Heart left ventricle (tissue), 13 donors: ENCODE measurements around the gene NLRP9.

ENCODE experiments used
- CTCF ChIP-seq, 12 donors: fragments of 200-600 bp; sonication (generic) in 4 of 12; IDR thresholded peaks; one replicate each; pipeline versions ENCODE4 v1.5.0 to v1.8.0; 2018 to 2022; ENCODE audit warnings: antibody characterized with exemption in 12 of 12, mild to moderate bottlenecking in 5 of 12
- POLR2A ChIP-seq, 2 donors: fragments of 450-650 bp; IDR thresholded peaks; one replicate each; pipeline ENCODE4 v1.6.1; 2017; ENCODE audit warnings: antibody characterized with exemption in 2 of 2, mild to moderate bottlenecking in 2 of 2, moderate library complexity in 2 of 2
- donor health status: ischemic (EF 13 %, LVEDD 7.1; RV severe dilation, severe dysfunction).
- donor health status: DM: no; HTN: yes; CAD: no.
- donor health status: DM: no; HTN: no; CAD: no.
- donor health status: ischemic (EF 25% LVEDD 6.9; RV normal size, moderate dysfunction).
- donor health status: ischemic (EF 25% LVEDD 5.7; RV mildly dilated, moderate dysfunction).
- donor health status: ischemic (EF 35%, LVEDD 5.7; RV mildly dilated, moderate dysfunction).
- donor health status: nonischemic (EF 11% LVEDD 7.7; RV severe dilation, severe dysfunction).
- donor health status: DM: yes; HTN: yes; CAD: no.
- donor health status: PGD.
- donor health status: ischemic (EF 29% LVEDD 5.4; RV normal size, mild dysfunction).
- donor health status: nonischemic (EF 23%, LVEDD 6.1; RV moderate dilation, normal function).

GRCh38 chr19:55660404-55660803 lies 77.8 kb downstream of the NLRP9 start:
- no peak for TF ChIP-seq CTCF (IDR thresholded peaks at IDR 0.05)
- no peak for TF ChIP-seq POLR2A (IDR thresholded peaks at IDR 0.05)
